Measurements from ENCODE around the gene B3GNT8.
"Not testable (repeated sequence)": the region's sequence is repeated elsewhere in the genome, so short reads cannot be mapped to it uniquely, and the experiment has no call there.

B3GNT8 gene

GRCh38 chr19:41398050-41398418, 29.1 kb downstream of the B3GNT8 start:
- DNase-seq (ENCODE audit: insufficient read length) (no peak), FAIRE-seq (no peak)

GRCh38 chr19:41397086-41398049, 29.8 kb downstream of the B3GNT8 start, which contains the start of the genes BCKDHA and EXOSC5:
Gene BCKDHA, plus strand, starts transcription at chr19:41397818. Its CDS starts 10 bp downstream, at chr19:41397828.
Gene EXOSC5, minus strand, starts transcription at chr19:41397359. Its CDS starts 31 bp downstream, at chr19:41397328.
- FAIRE-seq (peak; percentile 100), DNase-seq (ENCODE audit: insufficient read length) (peak; percentile 92)
- TF ChIP-seq POLR2AphosphoS5 (IDR thresholded peaks at IDR 0.05; ENCODE audit: low read depth, low read length): peak; percentile 67
- TF ChIP-seq POLR2A (IDR thresholded peaks at IDR 0.05; ENCODE audit: low read depth, low read length): peak; percentile 64; the same call in 1 of the 2 replicates
- peak; percentile 66 for TF ChIP-seq TAF1 (IDR thresholded peaks at IDR 0.05; ENCODE audit: borderline replicate concordance, low read depth, low read length)

More at GRCh38 chr19:41398050-41398418, 29.1 kb downstream of the B3GNT8 start:
- TF ChIP-seq TAF1 (IDR thresholded peaks at IDR 0.05; ENCODE audit: borderline replicate concordance, low read depth, low read length) (no peak), POLR2AphosphoS5 (IDR thresholded peaks at IDR 0.05; ENCODE audit: low read depth, low read length) (no peak), POLR2A (IDR thresholded peaks at IDR 0.05; ENCODE audit: low read depth, low read length) (no peak)

- DNase-seq (ENCODE audit: insufficient read length) (no peak), FAIRE-seq (no peak)
- peak; percentile 29; the same call in 1 of the 2 replicates for TF ChIP-seq POLR2A (IDR thresholded peaks at IDR 0.05; ENCODE audit: low read depth, low read length)
- no peak for TF ChIP-seq POLR2AphosphoS5 (IDR thresholded peaks at IDR 0.05; ENCODE audit: low read depth, low read length)
These were observed 31.8 kb downstream of the B3GNT8 start for GRCh38 chr19:41395355-41395754.

DNA sequence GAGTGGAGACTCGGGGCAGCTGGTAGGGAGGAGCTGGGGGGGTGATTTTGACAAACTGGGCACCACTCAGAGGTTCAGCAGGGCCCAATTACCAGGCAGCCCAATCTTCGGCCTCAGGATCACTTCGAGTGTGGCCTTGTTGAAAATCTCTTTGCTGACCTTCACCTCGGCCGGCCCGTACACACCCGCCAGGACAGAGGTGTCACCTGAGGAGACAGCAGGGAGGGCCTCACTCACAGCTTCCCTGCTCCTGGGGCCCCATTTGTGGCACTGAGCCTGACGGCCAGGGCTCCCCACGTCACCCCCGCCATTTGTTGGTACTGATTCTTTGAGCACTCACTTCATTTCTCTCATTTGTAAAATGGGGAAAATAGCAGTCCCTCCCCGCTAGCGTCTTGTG, 34.4 kb downstream of the B3GNT8 start:
- TF ChIP-seq TAF1 (IDR thresholded peaks at IDR 0.05; ENCODE audit: borderline replicate concordance, low read depth, low read length): no peak
- DNase-seq (ENCODE audit: insufficient read length) (no peak), FAIRE-seq (no peak)

GRCh38 chr19:41391618-41392017, 35.6 kb downstream of the B3GNT8 start:
- FAIRE-seq: no peak
- no peak for DNase-seq (ENCODE audit: insufficient read length)
- TF ChIP-seq POLR2AphosphoS5 (IDR thresholded peaks at IDR 0.05; ENCODE audit: low read depth, low read length): no peak
- no peak for TF ChIP-seq POLR2A (IDR thresholded peaks at IDR 0.05; ENCODE audit: low read depth, low read length)
- TF ChIP-seq TAF1 (IDR thresholded peaks at IDR 0.05; ENCODE audit: borderline replicate concordance, low read depth, low read length): no peak

DNA sequence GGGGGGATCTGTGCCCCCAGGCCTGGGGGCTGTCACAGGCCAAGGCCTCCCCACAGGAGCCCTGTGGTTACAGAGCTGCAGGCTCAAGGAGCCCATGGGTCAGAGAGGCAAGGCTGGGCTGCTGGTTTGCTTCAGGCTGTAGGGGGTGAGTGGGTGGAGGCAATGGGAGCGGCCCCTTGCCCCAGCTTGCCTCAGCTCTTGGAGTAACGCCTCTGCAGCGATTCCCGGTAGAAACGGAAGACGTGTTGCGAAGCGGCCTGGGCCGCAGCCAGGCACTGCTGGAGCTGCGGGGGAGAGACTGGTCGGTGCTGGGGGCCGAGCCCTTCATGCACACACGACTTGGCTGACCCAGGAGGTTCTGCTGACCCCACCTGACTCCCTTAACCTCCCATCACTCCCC, 40.7 kb downstream of the B3GNT8 start:
- no peak for TF ChIP-seq TAF1 (IDR thresholded peaks at IDR 0.05; ENCODE audit: borderline replicate concordance, low read depth, low read length)
- no peak for TF ChIP-seq POLR2A (IDR thresholded peaks at IDR 0.05; ENCODE audit: low read depth, low read length)
- no peak for TF ChIP-seq POLR2AphosphoS5 (IDR thresholded peaks at IDR 0.05; ENCODE audit: low read depth, low read length)
- FAIRE-seq: no peak

GRCh38 chr19:41384351-41384750, 42.8 kb downstream of the B3GNT8 start:
- DNase-seq (ENCODE audit: insufficient read length) (no peak), FAIRE-seq (no peak)
- no peak for TF ChIP-seq TAF1 (IDR thresholded peaks at IDR 0.05; ENCODE audit: borderline replicate concordance, low read depth, low read length)
- no peak for TF ChIP-seq POLR2A (IDR thresholded peaks at IDR 0.05; ENCODE audit: low read depth, low read length)
- TF ChIP-seq POLR2AphosphoS5 (IDR thresholded peaks at IDR 0.05; ENCODE audit: low read depth, low read length): no peak

More for the DNA sequence above, 40.7 kb downstream of the B3GNT8 start:
- no peak for DNase-seq (ENCODE audit: insufficient read length)

GRCh38 chr19:41381536-41381935, 45.6 kb downstream of the B3GNT8 start:
- DNase-seq (ENCODE audit: insufficient read length); FAIRE-seq: not testable (repeated sequence)

DNA sequence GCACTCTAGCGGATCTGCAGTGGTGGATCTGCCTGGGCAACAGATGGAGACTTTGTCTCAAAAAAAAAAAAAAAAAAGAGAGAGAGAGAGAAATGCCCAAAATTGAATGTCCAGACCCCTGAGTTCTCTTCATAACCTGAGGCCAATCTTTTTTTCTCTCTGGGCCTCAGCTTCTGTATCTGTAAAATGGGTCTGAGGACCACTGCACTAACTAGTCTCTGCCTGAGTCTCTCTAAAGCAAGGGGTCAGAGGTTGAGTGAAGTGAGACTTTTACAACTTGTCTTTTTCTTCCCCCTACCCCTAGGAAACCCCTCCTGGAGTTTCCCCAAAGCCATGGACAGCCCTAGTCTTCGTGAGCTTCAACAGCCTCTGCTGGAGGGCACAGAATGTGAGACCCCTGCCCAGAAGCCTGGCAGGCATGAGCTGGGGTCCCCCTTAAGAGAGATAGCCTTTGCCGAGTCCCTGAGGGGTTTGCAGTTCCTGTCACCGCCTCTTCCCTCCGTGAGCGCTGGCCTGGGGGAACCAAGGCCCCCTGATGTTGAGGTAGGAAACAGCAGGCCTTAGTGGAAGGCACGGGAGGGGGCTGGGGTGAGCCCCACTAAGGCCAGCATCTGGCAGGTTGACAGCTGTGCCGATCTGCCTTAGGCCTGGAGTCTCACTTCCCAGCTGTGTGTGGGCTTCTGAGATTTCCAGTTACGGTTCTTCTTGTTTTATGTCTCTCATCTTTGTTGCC, 49.0 kb downstream of the B3GNT8 start:
- TF ChIP-seq TAF1 (IDR thresholded peaks at IDR 0.05; ENCODE audit: borderline replicate concordance, low read depth, low read length) (no peak), POLR2A (IDR thresholded peaks at IDR 0.05; ENCODE audit: low read depth, low read length) (no peak), POLR2AphosphoS5 (IDR thresholded peaks at IDR 0.05; ENCODE audit: low read depth, low read length) (no peak)
- DNase-seq (ENCODE audit: insufficient read length): peak; percentile 48
- FAIRE-seq: no peak

- DNase-seq (ENCODE audit: insufficient read length) (no peak), FAIRE-seq (no peak)
- TF ChIP-seq TAF1 (IDR thresholded peaks at IDR 0.05; ENCODE audit: borderline replicate concordance, low read depth, low read length): no peak
- TF ChIP-seq POLR2AphosphoS5 (IDR thresholded peaks at IDR 0.05; ENCODE audit: low read depth, low read length): no peak
- TF ChIP-seq POLR2A (IDR thresholded peaks at IDR 0.05; ENCODE audit: low read depth, low read length): no peak
These were observed 50.2 kb downstream of the B3GNT8 start for GRCh38 chr19:41376998-41377365.

DNA sequence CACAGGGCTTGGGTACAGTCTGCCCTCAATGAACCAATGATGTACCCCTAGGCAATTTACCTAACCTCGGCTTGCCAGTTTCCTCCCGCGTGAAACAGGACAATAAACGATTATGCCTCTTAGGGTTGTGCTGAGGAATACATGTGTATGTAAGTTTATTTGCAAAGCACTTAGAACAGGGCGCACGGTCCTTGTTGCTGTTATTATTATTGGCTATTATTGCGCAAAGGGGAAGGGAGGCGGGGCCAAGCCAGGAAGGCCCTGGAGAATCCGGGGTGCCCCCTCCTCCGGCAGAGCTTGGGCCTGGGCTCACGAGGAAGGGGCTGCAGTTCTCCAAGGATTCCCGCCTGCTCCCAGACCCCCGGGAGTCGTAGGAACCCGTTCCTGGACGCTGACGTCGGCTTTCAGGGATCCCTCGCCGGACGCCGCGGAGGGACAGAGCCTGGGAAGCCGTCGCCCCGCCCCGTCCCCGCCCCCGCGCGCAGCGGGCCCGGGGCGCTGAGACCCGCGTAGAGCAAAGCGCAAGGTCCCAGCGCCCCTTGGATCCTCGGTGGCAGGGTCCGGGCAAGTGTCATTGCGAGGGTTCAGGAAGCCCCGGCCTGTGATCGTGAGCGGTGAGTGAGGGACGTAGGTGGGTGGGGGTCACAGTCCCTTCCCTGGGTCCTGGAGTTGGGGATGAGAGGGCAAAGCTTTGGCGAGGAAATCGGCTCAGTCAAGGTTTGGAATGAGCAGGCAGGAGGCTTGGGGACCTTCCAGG, 50.8 kb downstream of the B3GNT8 start, which contains the start of gene TMEM91:
Gene TMEM91 (plus strand): TSS at position 293 of the 757 bp plus-strand sequence. CDS start 1,777 bp downstream, outside the sequence.
- FAIRE-seq (no peak), DNase-seq (ENCODE audit: insufficient read length) (no peak)
- TF ChIP-seq POLR2A (IDR thresholded peaks at IDR 0.05; ENCODE audit: low read depth, low read length): no peak
- TF ChIP-seq POLR2AphosphoS5 (IDR thresholded peaks at IDR 0.05; ENCODE audit: low read depth, low read length): no peak
- no peak for TF ChIP-seq TAF1 (IDR thresholded peaks at IDR 0.05; ENCODE audit: borderline replicate concordance, low read depth, low read length)

All from GM12892 (cell line).